Right hindlimb (tissue), 1 donor: ENCODE data around the gene ZNF823.
"Not testable (repeated sequence)": the region's sequence is repeated elsewhere in the genome, so short reads cannot be mapped to it uniquely, and the experiment has no call there.

Source experiments
- DNase-seq: peaks from one replicate; pipeline ENCODE4 v3.0.0-alpha.2; 2018

ZNF823 gene

GRCh38 chr19:11738746-11739620 is at the start of gene ZNF823:
TSS of gene ZNF823 (minus strand) at chr19:11738946. CDS start at chr19:11738819, 127 bp downstream.
- peak; percentile 99 for DNase-seq

GRCh38 chr19:11787536-11787935 is 48.8 kb upstream of the ZNF823 start:
- DNase-seq = no peak

- DNase-seq = no peak
Measured at GRCh38 chr19:11784356-11784755, 45.6 kb upstream of the ZNF823 start.

GRCh38 chr19:11783767-11784166 is 45.0 kb upstream of the ZNF823 start:
- DNase-seq = no peak

GRCh38 chr19:11781295-11782057 is 42.7 kb upstream of the ZNF823 start:
- DNase-seq = no peak

- no peak for DNase-seq
Measured at GRCh38 chr19:11780431-11781020, 41.8 kb upstream of the ZNF823 start.

GRCh38 chr19:11776669-11777068 is 37.9 kb upstream of the ZNF823 start:
- not testable (repeated sequence) for DNase-seq

GRCh38 chr19:11771520-11771919 is 32.8 kb upstream of the ZNF823 start:
- DNase-seq = not testable (repeated sequence)

GRCh38 chr19:11769995-11770394 is 31.2 kb upstream of the ZNF823 start:
- no peak for DNase-seq

- no peak for DNase-seq
Measured at GRCh38 chr19:11767633-11768133, 28.9 kb upstream of the ZNF823 start.

- peak; percentile 98 for DNase-seq
Measured at GRCh38 chr19:11766597-11767591, 28.1 kb upstream of the ZNF823 start, which contains the start of gene ZNF441. TSS of gene ZNF441 (plus strand) at chr19:11767000. CDS start at chr19:11767194, 194 bp downstream.

GRCh38 chr19:11763611-11764010 is 24.9 kb upstream of the ZNF823 start:
- no peak for DNase-seq

- DNase-seq = no peak
Measured at GRCh38 chr19:11763117-11763516, 24.4 kb upstream of the ZNF823 start.

- DNase-seq = no peak
Measured at GRCh38 chr19:11759805-11760204, 21.1 kb upstream of the ZNF823 start.

GRCh38 chr19:11756965-11757364 is 18.2 kb upstream of the ZNF823 start:
- DNase-seq = no peak

GRCh38 chr19:11754663-11755062 is 15.9 kb upstream of the ZNF823 start:
- no peak for DNase-seq

GRCh38 chr19:11752244-11752736 is 13.5 kb upstream of the ZNF823 start:
- no peak for DNase-seq

- DNase-seq = no peak
Measured at GRCh38 chr19:11749751-11750150, 11.0 kb upstream of the ZNF823 start.

GRCh38 chr19:11747277-11747676 is 8.5 kb upstream of the ZNF823 start:
- DNase-seq = no peak

GRCh38 chr19:11745869-11746268 is 7.1 kb upstream of the ZNF823 start:
- DNase-seq = no peak

GRCh38 chr19:11737964-11738745 is 591 bp downstream of the ZNF823 start:
- peak; percentile 22 for DNase-seq
